ENCODE data around the gene UNC5B.

The UNC5B gene

DNA sequence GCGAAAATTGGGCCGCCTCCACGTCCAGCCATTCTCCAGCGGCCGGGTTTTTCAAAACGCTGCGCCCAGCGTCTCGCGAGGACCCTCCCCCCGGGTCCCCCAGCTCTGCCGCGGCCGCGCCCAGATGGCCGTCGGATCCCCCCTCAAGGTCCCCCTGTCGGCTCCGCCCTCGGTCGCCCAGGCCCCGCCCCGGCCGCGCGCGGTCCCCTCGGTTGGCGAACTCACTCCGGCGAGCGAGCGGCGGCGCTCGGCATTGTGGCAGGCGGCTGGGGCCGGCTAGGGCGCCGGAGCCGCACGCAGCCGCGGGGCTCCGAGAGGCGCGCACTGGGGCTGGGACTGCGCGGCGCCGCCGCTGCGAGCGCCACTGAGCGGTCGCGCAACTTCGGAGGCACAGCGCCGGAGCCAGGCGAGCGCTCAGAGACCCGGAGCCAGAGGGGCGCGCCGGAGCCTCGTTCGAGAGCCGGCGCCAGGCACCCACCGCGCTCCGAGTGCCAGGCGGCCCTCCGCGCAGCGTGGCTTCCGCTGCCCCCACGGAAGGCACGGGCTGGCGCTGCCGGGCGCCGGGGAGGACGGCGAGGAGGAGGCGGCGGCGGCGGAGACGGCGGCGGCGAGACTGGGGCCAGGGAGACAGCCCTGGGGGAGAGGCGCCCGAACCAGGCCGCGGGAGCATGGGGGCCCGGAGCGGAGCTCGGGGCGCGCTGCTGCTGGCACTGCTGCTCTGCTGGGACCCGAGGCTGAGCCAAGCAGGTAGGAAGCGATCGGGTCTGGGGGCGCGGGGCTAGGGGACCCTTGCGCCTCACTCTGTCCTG is at the start of gene UNC5B:
Gene UNC5B (plus strand): TSS at position 253 of the 809 bp plus-strand sequence. CDS start 416 bp downstream, at position 669.
- DNase-seq: peak; percentile 81 to 86

DNA sequence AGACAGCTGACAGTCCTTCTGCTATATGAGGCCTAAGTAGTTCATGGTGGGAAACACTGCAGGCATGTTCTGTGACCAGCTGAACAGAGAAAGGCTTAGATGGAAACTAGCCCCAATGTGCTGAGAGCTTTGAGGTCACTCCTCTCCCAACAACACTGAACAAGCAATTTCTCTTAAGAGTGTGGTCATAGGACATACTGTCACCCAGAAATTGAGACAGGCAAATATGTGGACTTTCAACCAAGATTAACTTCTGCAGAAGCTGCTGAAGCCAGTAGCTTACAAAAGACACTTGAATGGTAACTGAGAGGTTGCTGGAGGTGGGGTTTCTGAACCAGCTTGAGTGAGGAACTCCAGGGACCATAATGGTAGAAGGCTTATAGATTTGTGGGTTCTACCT is 38.9 kb upstream of the UNC5B start:
- no peak for DNase-seq

DNA sequence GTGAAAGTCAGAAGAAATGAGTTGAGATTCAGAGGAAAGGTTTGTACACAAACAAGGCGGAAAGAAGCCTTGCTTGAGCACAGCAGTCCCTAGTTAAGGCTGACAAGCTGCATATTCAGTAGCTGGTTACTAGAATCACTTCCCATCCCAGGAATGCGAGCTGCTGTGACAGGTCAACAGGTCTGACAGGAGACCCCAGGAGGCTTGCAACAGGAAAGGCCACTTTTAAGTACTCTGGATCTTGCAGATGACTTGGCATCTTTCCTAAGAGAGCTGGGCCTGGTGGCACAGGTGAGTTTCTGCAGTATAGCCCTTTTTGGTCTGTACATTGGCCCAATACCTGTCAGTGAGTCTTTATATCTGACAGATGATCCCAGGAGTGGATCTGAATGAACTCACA is 35.7 kb upstream of the UNC5B start:
- DNase-seq: no peak

DNA sequence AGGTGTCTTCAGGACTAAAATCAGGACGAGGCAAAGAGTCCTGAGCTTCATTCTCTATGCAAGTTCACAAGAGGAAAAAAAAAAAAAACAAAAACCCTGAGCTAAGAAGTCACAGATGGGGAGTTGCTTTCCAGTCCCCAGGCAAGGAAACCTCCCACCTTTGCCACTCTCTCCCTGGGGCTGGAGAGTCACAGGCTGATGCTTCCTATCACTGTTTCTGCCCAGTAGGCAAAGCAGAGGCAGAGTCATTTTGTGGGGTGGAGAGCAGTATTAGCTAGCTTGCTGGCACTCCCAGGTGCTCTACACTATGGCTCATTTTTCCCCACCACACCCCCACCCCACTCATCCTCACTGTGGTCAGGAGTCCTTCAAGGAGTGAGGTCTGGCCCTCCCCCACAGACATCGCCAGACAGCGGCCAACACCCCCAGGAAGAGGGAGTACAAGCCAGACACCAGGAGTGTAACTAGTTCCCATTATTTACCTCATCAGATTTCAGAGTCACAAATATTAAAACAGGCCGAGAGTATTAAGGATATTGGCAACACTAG is 34.6 kb upstream of the UNC5B start:
- DNase-seq: no peak

DNA sequence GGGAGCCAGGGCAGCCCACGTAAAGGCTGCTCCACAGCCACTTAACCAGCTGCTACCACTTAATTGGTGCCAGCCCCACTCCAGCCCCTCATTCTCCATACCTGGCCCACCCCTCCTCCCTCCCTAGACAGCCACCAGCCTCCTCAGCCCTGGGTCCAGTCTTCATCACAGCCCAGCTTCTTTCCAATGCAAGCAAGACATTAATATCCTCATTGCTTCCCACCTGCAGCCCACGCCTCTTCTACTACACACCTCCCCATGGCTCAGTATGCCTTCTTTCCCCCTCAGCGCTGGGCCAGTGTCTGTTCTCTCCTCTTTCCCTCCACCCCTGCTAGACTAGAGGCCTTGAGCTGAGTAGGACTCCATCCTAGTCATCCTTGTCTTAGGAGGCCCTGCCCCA is 33.5 kb upstream of the UNC5B start:
- no peak for DNase-seq

DNA sequence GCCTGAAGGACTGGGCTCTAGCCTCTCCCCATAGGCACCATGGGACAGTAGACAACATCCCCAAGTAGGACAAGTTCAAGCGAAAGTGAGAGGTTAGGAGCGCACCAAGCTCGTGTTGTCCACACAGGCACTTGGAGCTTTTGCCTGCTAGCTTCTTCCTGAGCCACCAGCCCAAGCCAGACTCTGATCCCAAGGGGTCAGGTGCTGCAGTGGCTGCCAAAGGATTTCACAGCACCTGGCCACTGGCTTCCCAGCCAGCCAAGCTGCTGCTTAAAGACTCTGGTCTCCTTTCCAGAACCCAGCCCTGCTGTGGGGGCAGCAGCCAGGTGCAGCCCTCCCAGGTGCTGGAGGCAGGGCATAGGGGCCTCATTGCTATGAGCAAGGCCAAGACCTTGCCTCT is 33.0 kb upstream of the UNC5B start:
- DNase-seq: no peak

DNA sequence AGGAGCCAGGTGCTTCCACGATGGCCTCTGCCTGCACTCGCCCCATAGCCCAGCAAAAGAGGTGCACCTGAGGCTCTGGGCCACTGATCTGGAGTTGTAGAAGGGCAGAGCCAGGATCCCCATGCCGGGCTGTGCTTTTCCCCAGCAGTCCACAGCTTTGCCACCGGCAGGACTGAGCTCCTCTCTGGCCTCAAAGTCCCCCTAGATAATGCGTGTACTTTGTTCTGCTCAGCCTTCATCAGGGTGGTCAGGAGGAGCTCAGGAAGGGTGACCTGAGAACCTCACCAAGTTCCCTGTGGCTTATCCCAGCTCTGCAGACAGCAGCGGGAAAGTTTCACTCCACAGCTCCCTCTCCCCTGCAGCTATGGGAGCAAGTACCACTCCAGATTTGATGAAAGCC is 27.9 kb upstream of the UNC5B start:
- no peak for DNase-seq

DNA sequence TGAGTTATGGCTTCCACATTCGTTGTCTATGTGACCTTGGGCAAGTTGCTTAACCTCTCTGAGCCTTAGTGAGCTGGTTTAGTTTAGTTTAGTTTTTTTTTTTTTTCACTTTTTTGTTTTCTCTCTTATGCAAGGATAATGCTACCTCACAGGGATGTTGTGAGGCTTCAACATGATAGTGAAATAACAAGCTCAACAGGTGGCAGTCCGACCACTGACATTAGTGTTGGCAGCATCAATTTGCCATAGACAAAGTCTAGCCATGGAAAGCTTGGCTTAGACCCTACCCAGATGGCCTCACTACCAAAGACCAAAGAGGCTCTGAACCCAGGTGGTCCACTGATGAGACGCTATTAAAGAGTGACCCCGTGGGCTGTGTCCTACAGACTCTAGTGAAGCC is 27.2 kb upstream of the UNC5B start:
- no peak for DNase-seq

DNA sequence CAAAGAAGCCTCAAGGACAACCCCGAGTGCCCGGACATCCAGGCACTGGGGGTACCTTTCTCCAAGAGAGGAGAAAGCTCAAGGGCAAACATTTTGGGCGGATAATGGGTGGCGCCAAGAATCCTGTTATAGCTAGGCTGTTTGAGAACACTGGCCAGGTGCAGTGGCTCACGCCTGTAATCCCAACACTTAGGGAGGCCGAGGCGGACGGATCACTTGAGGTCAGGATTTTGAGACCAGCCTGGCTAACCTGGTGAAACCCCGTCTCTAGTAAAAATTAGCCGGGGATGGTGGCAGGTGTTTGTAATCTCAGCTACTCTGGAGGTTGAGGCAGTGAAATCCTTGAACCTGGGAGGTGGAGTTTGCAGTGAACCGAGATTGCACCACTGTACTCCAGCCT is 25.2 kb upstream of the UNC5B start:
- no peak for DNase-seq

DNA sequence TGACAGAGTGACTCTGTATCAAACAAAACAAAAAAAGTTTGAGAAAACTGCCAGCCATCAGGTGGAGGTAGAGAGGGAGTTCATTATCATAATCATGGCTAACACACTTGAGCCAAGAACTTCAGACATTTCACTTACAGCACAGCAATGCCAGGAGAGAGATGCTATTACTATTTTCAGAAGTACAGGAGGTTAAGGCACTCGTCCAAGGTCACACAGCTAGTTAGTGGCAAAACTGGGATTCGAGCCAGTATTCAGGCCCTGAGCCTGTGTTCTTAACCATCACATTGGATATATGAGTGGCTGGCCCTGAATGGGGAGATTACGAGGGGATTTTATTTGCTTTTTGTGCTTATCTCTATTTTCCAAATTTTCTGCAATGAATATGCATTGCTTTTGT is 24.8 kb upstream of the UNC5B start:
- DNase-seq: no peak

DNA sequence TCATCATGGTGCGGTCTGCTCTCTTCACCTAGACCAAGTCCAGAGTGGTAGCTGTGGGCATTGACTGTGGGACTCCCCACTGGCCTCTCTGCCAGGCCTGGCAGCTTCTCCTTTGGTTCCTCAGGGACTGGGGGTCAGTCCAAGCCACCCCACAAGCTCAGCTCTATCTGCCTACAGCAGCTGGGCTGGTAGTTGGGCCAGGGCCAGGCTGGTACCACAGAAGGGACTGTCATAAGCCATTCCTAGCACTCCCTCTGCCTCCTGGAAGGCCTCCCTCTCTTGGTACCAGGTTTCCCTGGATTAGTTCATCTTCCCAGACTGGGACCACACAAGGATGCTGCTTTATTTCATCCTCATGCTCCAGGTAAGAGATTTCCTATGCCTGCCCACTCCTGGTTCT is 24.2 kb upstream of the UNC5B start:
- no peak for DNase-seq

DNA sequence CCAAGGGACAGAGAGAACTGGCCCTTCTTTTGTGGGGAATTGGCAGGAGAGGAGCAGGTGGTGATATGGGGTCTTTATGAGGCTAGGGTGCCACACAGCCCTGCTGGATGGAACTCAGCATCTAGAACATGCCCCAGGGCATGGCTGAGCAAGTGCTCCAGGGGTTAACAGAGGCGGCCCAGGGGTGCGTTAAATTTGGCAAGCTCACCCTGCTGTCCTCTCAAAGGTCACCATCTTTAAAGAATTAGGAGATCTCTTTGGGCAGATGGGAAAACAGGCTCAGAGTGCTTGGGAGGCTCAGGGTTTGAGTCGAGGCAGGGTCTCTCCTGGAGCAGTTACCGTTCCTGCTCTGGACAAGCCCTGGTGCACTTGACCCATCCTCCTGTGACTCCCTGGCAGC is 21.4 kb upstream of the UNC5B start:
- no peak for DNase-seq

DNA sequence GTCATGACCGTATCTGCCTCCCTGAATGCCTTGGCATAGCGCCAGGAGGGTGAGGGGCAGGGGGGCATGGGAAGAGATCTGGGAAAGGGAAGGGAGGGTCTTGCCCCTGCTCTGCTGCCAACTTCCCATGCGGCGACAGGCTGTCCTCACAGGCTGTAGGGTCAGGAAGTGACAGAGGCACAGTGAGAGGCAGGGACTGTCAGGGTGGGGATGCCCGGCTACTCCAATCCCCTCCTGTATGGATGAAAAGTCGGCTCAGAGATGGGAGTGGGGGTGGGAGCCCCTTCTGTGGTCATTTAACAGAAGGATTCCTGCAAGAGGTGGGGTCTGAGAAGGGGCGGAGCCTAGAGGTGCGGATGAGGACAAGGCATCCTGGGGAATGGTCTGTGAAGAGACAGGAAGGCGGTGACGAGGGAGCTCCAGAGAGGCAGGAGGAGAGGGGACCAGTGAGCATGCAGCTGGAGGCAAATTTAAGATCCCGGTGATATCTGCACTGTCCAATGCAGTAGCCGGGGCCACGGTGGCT is 20.8 kb upstream of the UNC5B start:
- no peak for DNase-seq

DNA sequence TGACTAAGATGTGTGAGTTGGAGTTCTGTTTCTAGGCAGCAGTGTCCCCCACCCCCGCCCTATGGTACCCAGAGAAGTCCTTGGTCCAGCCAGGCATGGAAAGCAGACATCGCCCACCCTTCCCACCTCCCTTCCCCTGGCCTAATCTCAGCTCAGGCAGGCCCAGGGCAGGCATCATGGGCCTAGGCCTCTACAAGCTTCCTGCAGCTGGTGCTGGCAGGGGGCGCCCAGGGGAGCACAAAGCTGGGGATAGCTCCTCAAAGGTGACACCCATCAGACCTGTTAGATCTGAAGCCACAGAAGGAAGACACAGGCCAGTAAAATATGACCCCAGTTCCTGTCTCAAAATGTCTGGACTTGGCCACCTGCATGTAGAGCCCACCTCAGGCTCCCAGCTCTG is 18.9 kb upstream of the UNC5B start:
- DNase-seq: no peak

DNA sequence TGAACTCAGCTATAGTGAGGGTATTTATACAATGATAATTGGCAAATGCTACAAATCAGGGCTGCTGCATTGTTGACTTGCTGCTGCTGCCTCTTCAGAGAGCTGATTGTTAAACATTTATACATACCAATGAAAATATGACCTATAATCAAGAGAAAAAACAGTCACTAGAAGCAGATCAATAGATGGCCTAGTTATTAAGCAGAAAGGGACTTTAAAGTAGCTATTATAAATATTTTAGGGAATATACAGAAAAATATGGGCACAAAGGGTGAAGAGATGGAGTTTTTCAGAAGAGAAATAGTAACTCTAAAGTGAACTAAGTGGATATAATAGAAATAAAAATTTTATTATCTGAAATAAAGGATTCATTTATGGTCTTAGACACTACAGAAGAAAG is 14.4 kb upstream of the UNC5B start:
- no peak for DNase-seq

DNA sequence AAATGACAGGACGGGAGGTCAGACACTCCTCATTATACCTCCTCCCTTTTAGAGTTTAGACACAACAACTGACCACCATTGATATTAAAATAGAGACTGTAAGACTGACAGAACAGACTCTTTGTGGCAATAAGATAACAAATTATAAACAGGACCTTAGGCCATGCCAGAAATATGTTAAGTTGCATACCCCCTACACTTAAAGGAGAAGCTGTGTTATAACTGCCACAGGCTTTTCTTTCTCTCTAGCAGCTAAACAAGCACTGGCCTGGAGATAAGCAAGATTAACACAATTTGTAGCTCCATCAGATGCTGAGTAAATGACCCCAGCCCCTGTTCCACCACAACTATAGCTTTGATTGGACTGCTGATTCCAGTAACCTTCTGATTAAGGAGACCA is 10.5 kb upstream of the UNC5B start:
- no peak for DNase-seq

DNA sequence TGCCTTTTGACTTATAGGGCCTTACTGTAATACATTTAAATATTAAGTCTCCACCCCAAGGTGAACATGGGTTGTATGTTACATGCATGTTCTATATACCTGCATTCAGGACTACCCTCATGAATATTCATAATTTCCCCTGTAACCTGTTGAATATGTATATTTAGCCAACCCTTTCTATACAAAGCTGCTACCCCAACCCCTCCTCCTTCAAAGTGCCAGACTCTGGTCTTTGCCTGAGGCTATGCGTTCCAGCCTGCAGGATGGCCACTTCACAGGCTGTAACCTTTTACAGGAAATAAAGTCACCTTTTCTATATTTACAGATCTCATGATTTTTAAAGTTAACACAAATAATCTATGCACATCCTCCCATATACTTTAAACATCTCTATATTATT is 10.1 kb upstream of the UNC5B start:
- DNase-seq: no peak

DNA sequence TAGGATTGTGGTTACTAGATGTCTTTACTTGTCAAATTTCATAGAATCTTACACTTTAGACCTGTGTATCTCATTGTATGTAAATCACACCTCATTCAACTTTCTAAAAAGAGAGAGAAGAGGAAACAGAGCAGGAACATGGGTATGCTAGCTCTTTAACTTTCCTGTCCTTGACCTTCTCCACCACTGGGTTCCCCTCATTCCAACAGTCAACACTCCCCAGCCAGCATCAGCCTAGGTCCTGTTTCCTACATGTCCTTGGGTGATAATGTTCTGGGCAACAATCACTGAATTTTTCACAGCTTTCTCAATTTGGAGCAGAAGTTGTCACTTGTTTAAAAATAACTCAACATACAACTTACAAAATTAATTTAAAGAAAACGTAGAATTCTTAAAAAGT is 9.2 kb upstream of the UNC5B start:
- no peak for DNase-seq

DNA sequence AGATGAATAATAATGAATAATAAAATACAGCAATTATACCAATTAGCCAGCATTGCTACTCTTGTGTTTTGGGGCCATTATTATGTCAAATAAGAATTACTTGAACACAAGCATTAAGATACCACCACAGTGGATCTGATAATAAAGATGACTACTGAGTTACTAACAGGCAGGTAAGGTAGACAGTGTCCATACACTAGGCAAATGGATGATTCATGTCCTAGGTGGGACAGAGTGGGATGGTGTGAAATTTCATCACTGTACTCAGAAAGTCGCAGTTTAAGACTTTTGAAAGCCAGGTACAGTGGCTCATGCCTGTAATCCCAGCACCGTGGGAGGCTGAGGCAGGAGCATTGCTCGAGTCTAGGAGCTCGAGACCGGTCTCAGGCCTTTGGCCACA is 8.7 kb upstream of the UNC5B start:
- DNase-seq: no peak

DNA sequence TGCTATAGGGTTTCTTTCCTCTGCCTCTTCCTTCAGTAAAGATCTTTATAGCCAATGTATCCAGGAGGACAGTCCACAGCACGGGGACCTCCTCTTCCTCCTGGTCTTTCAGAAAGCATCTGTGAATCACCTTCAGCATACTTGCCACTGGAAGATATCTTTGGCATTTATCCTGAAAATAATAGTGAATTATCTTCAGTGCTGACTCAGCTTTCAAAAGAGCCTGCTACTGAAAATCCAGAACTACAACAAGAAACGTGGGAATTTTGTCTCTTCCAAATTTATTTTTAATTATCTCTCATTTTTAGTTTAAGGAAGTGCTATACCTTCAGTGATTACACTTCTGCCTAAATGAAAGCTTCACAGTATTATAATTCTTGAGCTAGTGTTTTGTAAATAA is 7.6 kb upstream of the UNC5B start:
- no peak for DNase-seq

DNA sequence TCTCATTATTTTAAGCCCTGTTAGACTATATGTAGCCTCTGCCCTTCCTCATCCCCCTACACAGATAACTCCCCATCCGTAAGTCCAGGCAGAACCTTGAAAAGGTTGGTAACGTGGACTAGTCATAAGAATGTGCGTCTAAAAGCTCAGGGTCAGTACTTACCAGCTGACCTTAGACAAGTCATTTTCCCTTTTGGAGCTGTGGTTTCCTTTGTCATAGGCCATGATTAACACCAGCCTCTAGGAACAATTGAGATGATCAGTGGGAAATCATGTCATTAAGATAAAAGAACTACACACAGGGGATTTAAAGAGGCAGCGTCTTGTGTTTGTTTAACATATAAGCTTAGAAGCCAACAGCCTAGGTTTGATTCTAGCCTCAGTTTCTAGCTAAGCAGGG is 6.9 kb upstream of the UNC5B start:
- no peak for DNase-seq

DNA sequence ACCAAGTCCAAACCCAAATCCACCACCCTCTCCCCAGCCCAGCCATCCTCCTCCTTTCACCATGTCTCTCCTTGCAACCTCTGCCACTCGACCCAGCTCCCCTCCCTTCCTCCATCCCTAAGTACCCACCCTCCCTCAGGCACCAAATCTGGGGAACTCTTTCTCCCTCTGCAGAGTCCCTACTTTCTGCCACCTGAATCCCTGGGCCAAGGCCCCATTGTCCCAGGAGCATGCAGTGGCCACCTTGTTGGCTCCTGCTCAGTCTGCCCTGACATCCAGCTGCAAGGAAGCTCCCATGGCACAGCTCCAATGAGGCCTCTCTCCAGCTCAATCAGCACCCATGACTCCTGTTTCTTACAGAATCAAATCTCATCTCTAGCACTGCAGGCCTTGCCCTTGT is 5.5 kb upstream of the UNC5B start:
- no peak for DNase-seq

DNA sequence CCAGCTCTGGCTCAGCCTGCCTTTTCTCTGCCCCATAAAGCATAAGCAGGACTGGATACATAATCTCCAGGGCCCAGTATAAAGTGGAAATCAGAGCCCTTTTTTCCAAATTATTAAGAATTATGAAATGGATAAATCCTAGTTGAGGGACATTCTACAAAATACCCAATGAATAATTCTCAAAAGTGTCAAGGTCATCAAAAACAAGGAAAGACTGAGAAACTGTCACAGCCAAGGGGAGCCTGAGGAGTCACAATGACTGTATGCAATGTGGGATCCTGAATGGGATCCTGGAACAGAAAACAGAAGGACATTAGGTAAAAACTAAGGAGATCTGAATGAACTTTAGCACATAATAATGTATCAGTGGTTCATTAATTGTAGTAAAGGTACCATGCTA is 4.8 kb upstream of the UNC5B start:
- no peak for DNase-seq

DNA sequence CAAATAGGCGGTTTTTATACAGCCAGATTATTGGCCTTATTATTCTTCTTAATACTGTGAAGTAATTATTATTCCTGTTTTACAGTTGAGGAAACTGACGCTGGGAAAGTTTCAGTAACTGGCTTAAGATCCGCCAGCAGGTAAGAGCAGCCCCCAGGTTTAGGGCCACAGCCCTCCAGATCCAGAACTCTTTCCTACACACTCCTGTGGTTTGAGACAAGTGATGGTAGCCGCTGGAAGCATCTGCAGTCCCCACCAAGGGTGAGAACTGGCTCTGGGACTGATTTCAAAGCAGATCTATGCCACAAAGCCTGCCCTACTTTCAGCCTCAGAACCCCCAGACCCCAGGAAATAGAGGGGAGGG is 3.0 kb upstream of the UNC5B start:
- DNase-seq: no peak
